HepG2 (cell line): Measurements from ENCODE around the gene HPCAL1. TPM values are rescaled to one million over a fixed set of nuclear protein-coding genes. Genes with fewer than 3 reads are reported as not detected.

Experiments used
- ATAC-seq: fragments of 200-7000 bp; cut with Tn5 transposase; 3 replicates; pipeline ENCODE4 v1.9.1; 2020; ENCODE audit warnings: mild to moderate bottlenecking, moderate library complexity
- BruUV-seq: library from RNA; stranded (reverse); fragments of 400-500 nt; replicated peaks from 2 replicates; lab custom pipeline; 2021; lab: Mats Ljungman, UMichigan
- CTCF ChIA-PET: fragments of 300-600 bp; formaldehyde crosslinking; extraction: SDS; loops from one replicate; lab custom pipeline; 2021; ENCODE audit warnings: low total read pairs, inconsistent platforms, low intra/inter-chr PET ratio; lab: Yijun Ruan, JAX
- POLR2A ChIA-PET: fragments of 350-600 bp; sonication (Branson Sonifier 250); formaldehyde crosslinking; loops from one replicate; lab custom pipeline; 2020; ENCODE audit warnings: antibody characterized with exemption, inconsistent platforms; lab: Yijun Ruan, JAX
- DNase-seq: peaks from one replicate; pipeline ENCODE4 v3.0.0-alpha.2; 2015; ENCODE audit warnings: low spot score
- FAIRE-seq: peaks from 3 replicates; lab custom pipeline; 2011; peaks lifted over from hg19 to GRCh38; lab: Jason Lieb, UNC
- H2AFZ ChIP-seq: one replicate; pipeline ENCODE4 v1.6.1; 2011; ENCODE audit warnings: low read length, inconsistent platforms
- H3K27ac ChIP-seq: fragments of 300-600 bp; 3 replicates; pipeline ENCODE4 v1.8.0; 2011; ENCODE audit warnings: mixed run types, mild to moderate bottlenecking, mixed read lengths, low read length, inconsistent platforms; ENCODE audit not compliant: insufficient read depth; ENCODE audit errors: extremely low read length
- H3K27me3 ChIP-seq, 2 experiments: fragments of 200-600 bp in 1 of 2; 2 replicates in 1 of 2; 3 replicates in 1 of 2; pipeline versions ENCODE4 v1.6.0 to v1.8.0; 2011; ENCODE audit warnings: low read length in 2 of 2, mild to moderate bottlenecking in 2 of 2, moderate library complexity in 2 of 2, inconsistent platforms in 1 of 2; ENCODE audit not compliant: insufficient read depth in 2 of 2, control insufficient read depth in 1 of 2
- H3K36me3 ChIP-seq, 2 experiments: fragments of 200-600 bp in 1 of 2; replicated peaks in 1 of 2; 2 replicates in 1 of 2; 3 replicates in 1 of 2; pipeline versions ENCODE4 v1.5.1 to v1.8.0; 2011; ENCODE audit warnings: low read length in 2 of 2, inconsistent platforms in 1 of 2; ENCODE audit not compliant: insufficient read depth in 2 of 2, control insufficient read depth in 1 of 2
- H3K4me1 ChIP-seq: 2 replicates; pipeline ENCODE4 v1.5.1; 2012; ENCODE audit warnings: low read length, inconsistent platforms; ENCODE audit not compliant: insufficient read depth
- H3K4me2 ChIP-seq: 2 replicates; pipeline ENCODE4 v1.6.0; 2011; ENCODE audit warnings: low read depth, low read length, inconsistent platforms
- H3K4me3 ChIP-seq, 3 experiments: fragments of 200-600 bp in 1 of 3; sonication (generic), shearing (Covaris generic) in 1 of 3; replicated peaks in 1 of 3; 2 replicates each; pipeline ENCODE4 v1.5.1; 2011 to 2016; ENCODE audit warnings: low read length in 3 of 3, inconsistent platforms in 2 of 3, low read depth in 2 of 3, mild to moderate bottlenecking in 2 of 3, control low read depth in 1 of 3, mixed read lengths in 1 of 3; ENCODE audit not compliant: insufficient read depth in 1 of 3
- H3K79me2 ChIP-seq: one replicate; pipeline ENCODE4 v1.6.1; 2011; ENCODE audit warnings: low read length, inconsistent platforms; ENCODE audit not compliant: insufficient read depth
- H3K9ac ChIP-seq: 2 replicates; pipeline ENCODE4 v1.6.0; 2011; ENCODE audit warnings: mild to moderate bottlenecking, low read depth, low read length, inconsistent platforms; ENCODE audit not compliant: insufficient read depth
- H3K9me3 ChIP-seq: 2 replicates; pipeline ENCODE4 v1.5.1; 2012; ENCODE audit warnings: mild to moderate bottlenecking, low read length
- H4K20me1 ChIP-seq: 2 replicates; pipeline ENCODE4 v1.6.0; 2011; ENCODE audit warnings: inconsistent platforms, mild to moderate bottlenecking, low read length, moderate library complexity; ENCODE audit not compliant: insufficient read depth
- GLMP ChIP-seq: sonication (generic); formaldehyde crosslinking; IDR thresholded peaks from 2 replicates; pipeline ENCODE4 v1.9.0; 2021; ENCODE audit warnings: missing genetic modification reagents, mild to moderate bottlenecking, borderline replicate concordance
- GTF3A ChIP-seq: sonication (generic); formaldehyde crosslinking; conservative IDR thresholded peaks from 2 replicates; pipeline ENCODE4 v1.4.0; 2020; ENCODE audit warnings: mild to moderate bottlenecking, missing genetic modification reagents
- HOXA3 ChIP-seq: sonication (generic); formaldehyde crosslinking; IDR thresholded peaks from 2 replicates; pipeline ENCODE4 v1.5.0; 2020; ENCODE audit warnings: missing genetic modification reagents
- MBNL3 ChIP-seq: fragments of 250-450 bp; sonication (Bioruptor Pico); conservative IDR thresholded peaks from 2 replicates; pipeline ENCODE4 v1.8.0; 2022; ENCODE audit warnings: mild to moderate bottlenecking, inconsistent platforms
- NCOA1 ChIP-seq: sonication (generic); formaldehyde crosslinking; IDR thresholded peaks from 2 replicates; pipeline ENCODE4 v1.9.0; 2021; ENCODE audit warnings: missing genetic modification reagents
- POLR2AphosphoS2 ChIP-seq: IDR thresholded peaks from 2 replicates; pipeline ENCODE4 v1.6.1; 2011; ENCODE audit warnings: low read depth, low read length, improper control_type of control experiment
- SSRP1 ChIP-seq: IDR thresholded peaks from 2 replicates; pipeline ENCODE4 v1.6.1; 2016; ENCODE audit warnings: control low read depth
- TOE1 ChIP-seq: sonication (generic); formaldehyde crosslinking; IDR thresholded peaks from 2 replicates; pipeline ENCODE4 v1.4.0; 2020; ENCODE audit warnings: mild to moderate bottlenecking, missing genetic modification reagents
- YY1 ChIP-seq: IDR thresholded peaks from 2 replicates; pipeline ENCODE4 v1.6.1; 2011; ENCODE audit warnings: low read length, low read depth, moderate library complexity, mild to moderate bottlenecking; ENCODE audit not compliant: insufficient read depth, insufficient replicate concordance
- ZBTB49 ChIP-seq: sonication (generic); formaldehyde crosslinking; IDR thresholded peaks from 2 replicates; pipeline ENCODE4 v1.4.0; 2020; ENCODE audit warnings: missing genetic modification reagents, borderline replicate concordance
- ZNF260 ChIP-seq: sonication (generic); formaldehyde crosslinking; IDR thresholded peaks from 2 replicates; pipeline ENCODE4 v1.4.0; 2020; ENCODE audit warnings: missing genetic modification reagents, low read depth, mild to moderate bottlenecking, borderline replicate concordance
- ZNF274 ChIP-seq: sonication (generic); formaldehyde crosslinking; IDR thresholded peaks from 2 replicates; pipeline ENCODE4 v1.5.1; 2020; ENCODE audit warnings: mild to moderate bottlenecking, missing genetic modification reagents
- ZNF367 ChIP-seq: sonication (generic); formaldehyde crosslinking; IDR thresholded peaks from 2 replicates; pipeline ENCODE4 v1.4.0; 2020; ENCODE audit warnings: missing genetic modification reagents, borderline replicate concordance
- ZNF670 ChIP-seq: sonication (generic); formaldehyde crosslinking; IDR thresholded peaks from 2 replicates; pipeline ENCODE4 v1.8.0; 2022; ENCODE audit warnings: mild to moderate bottlenecking, missing genetic modification reagents, borderline replicate concordance
- WGBS: methylation state at CpG from one replicate; pipeline ENCODE4 v1.1.6; 2017; ENCODE audit warnings: low lambda C conversion rate; 5-methylcytosine and 5-hydroxymethylcytosine counted together
- in situ Hi-C: cut with HindIII; loops from 2 replicates; pipeline ENCODE4 v1.10.0; 2017; ENCODE audit warnings: low pct_unique_long_range_greater_than_20kb; ENCODE audit not compliant: extremely low pct_ligation_motif_present
- intact Hi-C: fragments of 100-400 bp; cut with micrococcal nuclease; formaldehyde crosslinking; loops from one replicate; pipeline ENCODE4 v1.10.0; 2022; ENCODE audit not compliant: unreplicated experiment
- polyA plus RNA-seq, 8 experiments: library from polyadenylated mRNA; depleted of rRNA in 3 of 8; stranded (reverse) in 7 of 8; unstranded in 1 of 8; fragments of >200 nt; fragmentation: Illumina TruSeq in 4 of 8; extraction: Trizol in 4 of 8; gene quantifications; 2 replicates each; pipeline versions ENCODE4 v1.2.1 to v1.2.3, GENCODE V29; 2011 to 2016; ENCODE audit warnings: low read depth in 4 of 8, missing spikeins in 1 of 8, mixed read lengths in 1 of 8; ENCODE audit not compliant: insufficient read depth in 1 of 8
- total RNA-seq, 5 experiments: library from RNA; depleted of rRNA; stranded (reverse); fragments of >200 nt; fragmentation: Illumina TruSeq; extraction: Trizol; gene quantifications; 2 replicates each; pipeline ENCODE4 v1.2.3, GENCODE V29; 2016; ENCODE audit warnings: low read depth in 1 of 5
- TF ChIP-seq, protein P1 (sequence below): sonication (generic); formaldehyde crosslinking; IDR thresholded peaks from 2 replicates; pipeline ENCODE4 v1.4.0; 2020; ENCODE audit warnings: low read depth, mild to moderate bottlenecking, missing genetic modification reagents

HPCAL1 gene
- total and polyA plus RNA-seq, 2 of the 13 experiments (the other 11 are each of a cell fraction or from before 2014, with no cell fraction given), result 29.5 to 29.9 TPM

- BruUV-seq, result TSS peak; percentile 63
- 29% methylated on average over 21 of the region's 24 CpGs for WGBS
- Histone ChIP-seq H3K79me2 (no peaks in the 10 kb centered on the region), H3K4me2 (peak overlapping the region; percentile 61), H3K36me3 (peaks cover 2 to 14% of the 10 kb centered on the region in 2 experiments), H3K9me3 (no peaks in the 10 kb centered on the region), H3K27me3 (no peaks in the 10 kb centered on the region), H3K9ac (no peak overlapping the region), H4K20me1 (no peaks in the 10 kb centered on the region; the same call in 1 of the 2 replicates), H3K4me1 (peaks cover 28% of the 10 kb centered on the region), H3K4me3 (peak overlapping the region in 1 of 3 experiments; percentile 27; a peak in 1 of 6 replicates), H2AFZ (no peak overlapping the region), H3K27ac (peak overlapping the region; percentile 56)
- FAIRE-seq, result peak; percentile 89
- ChIA-PET POLR2A (interaction anchor here (0.6 to 3.1 kb wide), 15 partner anchors 40 to 352 kb away, joined by 3 to 32 read pairs (median 6); partner anchors contain the start of gene HPCAL1), CTCF (interaction anchor here (0.8 to 2.0 kb wide), 10 partner anchors 83 to 285 kb away, joined by 3 to 17 read pairs (median 5); partner anchors contain the start of gene HPCAL1)
- intact Hi-C loops (loop anchor here (1.0 to 10.0 kb wide), 8 partner anchors 26 to 284 kb away; partner anchors contain the start of gene RRM2), in situ Hi-C loops (loop anchor here (5.0 kb wide), 2 partner anchors 82 to 137 kb away; no protein-coding TSS in a partner anchor)
- peak; percentile 87 for DNase-seq
- peak; percentile 89 for ATAC-seq
- TF ChIP-seq ZNF260, result no peak
- no peak for TF ChIP-seq TOE1 (CRISPR knock-in tag)
- TF ChIP-seq GLMP (CRISPR knock-in tag), result no peak
- no peak for TF ChIP-seq GTF3A (CRISPR knock-in tag)
- peak; percentile 84 for TF ChIP-seq ZNF274 (CRISPR knock-in tag)
- TF ChIP-seq ZNF670 (CRISPR knock-in tag), result no peak
- TF ChIP-seq ZBTB49, result no peak
- no peak for TF ChIP-seq ZNF367 (CRISPR knock-in tag)
- TF ChIP-seq POLR2AphosphoS2, result no peak
- peak; percentile 71 for TF ChIP-seq HOXA3 (CRISPR knock-in tag)
- no peak for TF ChIP-seq MBNL3 (CRISPR knock-in tag)
- peak; percentile 70 for TF ChIP-seq YY1
- TF ChIP-seq SSRP1 (CRISPR knock-in tag), result no peak
- TF ChIP-seq NCOA1 (CRISPR knock-in tag), result no peak
- TF ChIP-seq, protein P1, sequence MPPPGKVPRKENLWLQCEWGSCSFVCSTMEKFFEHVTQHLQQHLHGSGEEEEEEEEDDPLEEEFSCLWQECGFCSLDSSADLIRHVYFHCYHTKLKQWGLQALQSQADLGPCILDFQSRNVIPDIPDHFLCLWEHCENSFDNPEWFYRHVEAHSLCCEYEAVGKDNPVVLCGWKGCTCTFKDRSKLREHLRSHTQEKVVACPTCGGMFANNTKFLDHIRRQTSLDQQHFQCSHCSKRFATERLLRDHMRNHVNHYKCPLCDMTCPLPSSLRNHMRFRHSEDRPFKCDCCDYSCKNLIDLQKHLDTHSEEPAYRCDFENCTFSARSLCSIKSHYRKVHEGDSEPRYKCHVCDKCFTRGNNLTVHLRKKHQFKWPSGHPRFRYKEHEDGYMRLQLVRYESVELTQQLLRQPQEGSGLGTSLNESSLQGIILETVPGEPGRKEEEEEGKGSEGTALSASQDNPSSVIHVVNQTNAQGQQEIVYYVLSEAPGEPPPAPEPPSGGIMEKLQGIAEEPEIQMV, result no peak; the same call in 1 of the 2 replicates
Measured at GRCh38 chr2:10408649-10409579, 106.2 kb downstream of the HPCAL1 start.
